Panc1 (cell line): ENCODE measurements around the gene DCC. TPM values are rescaled to one million over a fixed set of nuclear protein-coding genes. Genes with fewer than 3 reads are reported as not detected.

Source experiments
- ATAC-seq: fragments of 200-7000 bp; cut with Tn5 transposase; 2 replicates; pipeline ENCODE4 v1.9.1; 2020; ENCODE audit warnings: mild to moderate bottlenecking, moderate library complexity
- BruUV-seq: library from RNA; stranded (reverse); fragments of 400-500 nt; replicated peaks from 2 replicates; lab custom pipeline; 2021; lab: Mats Ljungman, UMichigan
- CTCF ChIA-PET: fragments of 300-600 bp; sonication (Branson Sonifier 250); formaldehyde crosslinking; loops from one replicate; lab custom pipeline; 2022; ENCODE audit warnings: antibody characterized with exemption; lab: Charles Lee
- POLR2A ChIA-PET: fragments of 300-600 bp; sonication (Branson Sonifier 250); formaldehyde crosslinking; loops from one replicate; lab custom pipeline; 2022; ENCODE audit warnings: antibody characterized with exemption; lab: Charles Lee
- DNase-seq: peaks from one replicate; pipeline ENCODE4 v3.0.0-alpha.2; 2010; ENCODE audit warnings: low read depth, low spot score
- H3K27ac ChIP-seq: 2 replicates; pipeline ENCODE4 v1.5.1; 2011; ENCODE audit warnings: mild to moderate bottlenecking, low read length, inconsistent platforms
- H3K27me3 ChIP-seq: fragments of 200-500 bp; sonication (Bioruptor generic); 2 replicates; pipeline ENCODE4 v1.6.0; 2014; ENCODE audit warnings: low read length, inconsistent platforms; ENCODE audit not compliant: control insufficient read depth, insufficient read depth
- H3K36me3 ChIP-seq: fragments of 200-500 bp; sonication (Bioruptor generic); 2 replicates; pipeline ENCODE4 v1.5.1; 2014; ENCODE audit warnings: inconsistent platforms, mild to moderate bottlenecking, low read length, moderate library complexity; ENCODE audit not compliant: control insufficient read depth, insufficient read depth
- H3K4me1 ChIP-seq: 2 replicates; pipeline ENCODE4 v1.5.1; 2011; ENCODE audit warnings: inconsistent platforms, mild to moderate bottlenecking, low read length, moderate library complexity; ENCODE audit not compliant: control insufficient read depth, insufficient read depth
- H3K4me3 ChIP-seq, 2 experiments: 2 replicates each; pipeline ENCODE4 v1.5.1; 2011 to 2012; ENCODE audit warnings: low read depth in 2 of 2, low read length in 2 of 2, mild to moderate bottlenecking in 2 of 2, inconsistent platforms in 1 of 2, moderate library complexity in 1 of 2
- H3K9me3 ChIP-seq: fragments of 200-500 bp; sonication (Bioruptor generic); 2 replicates; pipeline ENCODE4 v1.5.1; 2014; ENCODE audit warnings: low read depth, mild to moderate bottlenecking, inconsistent platforms, low read length, moderate library complexity; ENCODE audit not compliant: control insufficient read depth, insufficient read depth
- CTCF ChIP-seq: fragments of 450-650 bp; IDR thresholded peaks from 2 replicates; pipeline ENCODE4 v1.5.1; 2017; ENCODE audit warnings: mild to moderate bottlenecking
- POLR2AphosphoS5 ChIP-seq: IDR thresholded peaks from 2 replicates; pipeline ENCODE4 v1.6.1; 2012; ENCODE audit warnings: mild to moderate bottlenecking, low read depth, low read length, moderate library complexity
- REST ChIP-seq, 2 experiments: IDR thresholded peaks; 2 replicates each; pipeline ENCODE4 v1.6.1; 2011 to 2012; ENCODE audit warnings: low read depth in 2 of 2, control low read depth in 1 of 2, low read length in 1 of 2, mild to moderate bottlenecking in 1 of 2, moderate library complexity in 1 of 2; ENCODE audit not compliant: insufficient read depth in 1 of 2
- SIN3A ChIP-seq: IDR thresholded peaks from 2 replicates; pipeline ENCODE4 v1.6.1; 2012; ENCODE audit warnings: low read depth, mild to moderate bottlenecking, low read length, moderate library complexity, borderline replicate concordance; ENCODE audit not compliant: insufficient read depth
- TCF7L2 ChIP-seq: IDR thresholded peaks from 2 replicates; pipeline ENCODE4 v1.6.1; 2011; ENCODE audit warnings: mild to moderate bottlenecking, low read depth, low read length, inconsistent platforms
- in situ Hi-C: cut with HindIII; loops from 2 replicates; pipeline ENCODE4 v1.10.0; 2016; ENCODE audit warnings: low sequenced_read_pairs, low pct_unique_long_range_greater_than_20kb
- intact Hi-C: fragments of 100-400 bp; cut with micrococcal nuclease; formaldehyde crosslinking; loops from one replicate; pipeline ENCODE4 v1.10.0; 2022; ENCODE audit not compliant: unreplicated experiment
- total RNA-seq: library from RNA; stranded (reverse); gene quantifications from one replicate; pipeline ENCODE4 v1.2.1, GENCODE V29; 2021; ENCODE audit not compliant: unreplicated experiment

Gene DCC
- total RNA-seq, 1 experiment from 2014 or later: not detected

- POLR2A ChIA-PET: interaction anchor here (0.6 kb wide), 1 partner anchor 324 kb away, joined by 3 read pairs; no protein-coding TSS in a partner anchor
- in situ Hi-C loops: no loop called here
- CTCF ChIA-PET: no interaction called here
- intact Hi-C loops: no loop called here
- Histone ChIP-seq H3K4me3 (no peak overlapping the region), H3K4me1 (no peaks in the 10 kb centered on the region), H3K36me3 (no peaks in the 10 kb centered on the region), H3K27me3 (no peaks in the 10 kb centered on the region), H3K9me3 (no peaks in the 10 kb centered on the region), H3K27ac (no peak overlapping the region)
- no TSS peak for BruUV-seq
- DNase-seq (no peak), ATAC-seq (no peak)
- TF ChIP-seq SIN3A: no peak
- TF ChIP-seq POLR2AphosphoS5: no peak
- no peak for TF ChIP-seq CTCF
- no peak for TF ChIP-seq TCF7L2
Measured at GRCh38 chr18:52333860-52334259, 6.1 kb upstream of the DCC start.

- intact Hi-C loops: no loop called here
- ChIA-PET POLR2A (no interaction called here), CTCF (no interaction called here)
- Histone ChIP-seq H3K36me3 (no peaks in the 10 kb centered on the region), H3K4me1 (no peaks in the 10 kb centered on the region), H3K27ac (no peak overlapping the region), H3K4me3 (no peak overlapping the region), H3K9me3 (no peaks in the 10 kb centered on the region), H3K27me3 (no peaks in the 10 kb centered on the region)
- DNase-seq (no peak), ATAC-seq (no peak)
- no peak for TF ChIP-seq CTCF
- BruUV-seq: no TSS peak
- in situ Hi-C loops: no loop called here
Measured at GRCh38 chr18:52334307-52334706, 5.7 kb upstream of the DCC start.

GRCh38 chr18:52334896-52335295 lies 5.1 kb upstream of the DCC start:
- intact Hi-C loops: no loop called here
- DNase-seq (no peak), ATAC-seq (no peak)
- BruUV-seq: no TSS peak
- Histone ChIP-seq H3K36me3 (no peaks in the 10 kb centered on the region), H3K27ac (no peak overlapping the region), H3K9me3 (no peaks in the 10 kb centered on the region), H3K4me1 (no peaks in the 10 kb centered on the region), H3K27me3 (no peaks in the 10 kb centered on the region), H3K4me3 (no peak overlapping the region)
- ChIA-PET CTCF (no interaction called here), POLR2A (no interaction called here)
- TF ChIP-seq SIN3A (no peak), POLR2AphosphoS5 (no peak), TCF7L2 (no peak), CTCF (no peak), REST (IDR thresholded peaks at IDR 0.05; ENCODE audit: insufficient read depth in 1 of 2, low read depth in 2 of 2, low read length in 1 of 2) (no peak)
- in situ Hi-C loops: no loop called here
